Measurements from ENCODE around the gene SERTAD4. TPM values are rescaled to one million over a fixed set of nuclear protein-coding genes. Genes with fewer than 3 reads are reported as not detected.

Gene SERTAD4
- total and polyA plus RNA-seq, 2 experiments from 2014 or later, result 1.3 to 1.6 TPM

GRCh38 chr1:210234329-210234757 is 1.7 kb downstream of the SERTAD4 start (continued):
- TF ChIP-seq POLR2AphosphoS5 (IDR thresholded peaks at IDR 0.05; ENCODE audit: low read depth) (no peak), NANOG (IDR thresholded peaks at IDR 0.05; ENCODE audit: borderline replicate concordance) (no peak), STAT1 (IDR thresholded peaks at IDR 0.05; ENCODE audit: unreplicated experiment) (no peak), EZH2phosphoT487 (IDR thresholded peaks at IDR 0.05; ENCODE audit: unreplicated experiment) (no peak), CREB1 (CRISPR knock-in tag; IDR thresholded peaks at IDR 0.05; ENCODE audit: low read depth) (no peak), EZH2 (IDR thresholded peaks at IDR 0.05; ENCODE audit: low read depth, unreplicated experiment) (no peak), JUNB (IDR thresholded peaks at IDR 0.05; ENCODE audit: unreplicated experiment) (no peak), ZNF331 (CRISPR knock-in tag; IDR thresholded peaks at IDR 0.05; ENCODE audit: low read depth) (no peak), ETS1 (IDR thresholded peaks at IDR 0.05) (no peak)
- TF ChIP-seq, protein P1, sequence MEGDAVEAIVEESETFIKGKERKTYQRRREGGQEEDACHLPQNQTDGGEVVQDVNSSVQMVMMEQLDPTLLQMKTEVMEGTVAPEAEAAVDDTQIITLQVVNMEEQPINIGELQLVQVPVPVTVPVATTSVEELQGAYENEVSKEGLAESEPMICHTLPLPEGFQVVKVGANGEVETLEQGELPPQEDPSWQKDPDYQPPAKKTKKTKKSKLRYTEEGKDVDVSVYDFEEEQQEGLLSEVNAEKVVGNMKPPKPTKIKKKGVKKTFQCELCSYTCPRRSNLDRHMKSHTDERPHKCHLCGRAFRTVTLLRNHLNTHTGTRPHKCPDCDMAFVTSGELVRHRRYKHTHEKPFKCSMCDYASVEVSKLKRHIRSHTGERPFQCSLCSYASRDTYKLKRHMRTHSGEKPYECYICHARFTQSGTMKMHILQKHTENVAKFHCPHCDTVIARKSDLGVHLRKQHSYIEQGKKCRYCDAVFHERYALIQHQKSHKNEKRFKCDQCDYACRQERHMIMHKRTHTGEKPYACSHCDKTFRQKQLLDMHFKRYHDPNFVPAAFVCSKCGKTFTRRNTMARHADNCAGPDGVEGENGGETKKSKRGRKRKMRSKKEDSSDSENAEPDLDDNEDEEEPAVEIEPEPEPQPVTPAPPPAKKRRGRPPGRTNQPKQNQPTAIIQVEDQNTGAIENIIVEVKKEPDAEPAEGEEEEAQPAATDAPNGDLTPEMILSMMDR (conservative IDR thresholded peaks at IDR 0.05; ENCODE audit: low read depth in 2 of 2), result no peak

- H3K4me3 Mint-ChIP-seq, result peak overlapping the region; percentile 38; the same call in 1 of the 3 replicates
- no peak overlapping the region for H3K27ac ChIP-seq (ENCODE audit: low read depth)
- H3K36me3 ChIP-seq (ENCODE audit: insufficient read depth), result no peaks in the 10 kb centered on the region
- H3K9me3 Mint-ChIP-seq, result no peaks in the 10 kb centered on the region
- peak overlapping the region; percentile 91; the same call in 1 of the 2 replicates for H3K4me2 ChIP-seq
- DNase-seq (ENCODE audit: low spot score), result no peak
- no peaks in the 10 kb centered on the region for H3K79me2 ChIP-seq (replicated peaks; ENCODE audit: insufficient read depth)
- peaks cover 50% of the 10 kb centered on the region for H3K4me1 ChIP-seq (ENCODE audit: insufficient read depth)
- no peak overlapping the region for H3K4me3 ChIP-seq
- H3K9me2 ChIP-seq (ENCODE audit: insufficient read depth), result no peaks in the 10 kb centered on the region
- no peak for ATAC-seq
- peaks cover 31% of the 10 kb centered on the region for H3K4me1 Mint-ChIP-seq
- no peaks in the 10 kb centered on the region for H4K20me1 ChIP-seq (replicated peaks; ENCODE audit: insufficient read depth)
- no peak overlapping the region for H2AFZ ChIP-seq
- H3K27ac Mint-ChIP-seq, result no peak overlapping the region
- peaks cover 33% of the 10 kb centered on the region for H3K27me3 Mint-ChIP-seq (ENCODE audit: insufficient read depth, low read depth, poor library complexity)
- H3K36me3 Mint-ChIP-seq (ENCODE audit: low read depth), result no peaks in the 10 kb centered on the region; the same call in 2 of the 3 replicates
- peaks cover 5% of the 10 kb centered on the region; the same call in 1 of the 2 replicates for H3F3A ChIP-seq (replicated peaks; ENCODE audit: low read depth)
- H3K27me3 ChIP-seq (ENCODE audit: insufficient read depth), result peaks cover 68% of the 10 kb centered on the region
- TF ChIP-seq JUNB (IDR thresholded peaks at IDR 0.05; ENCODE audit: unreplicated experiment) (no peak), EZH2 (IDR thresholded peaks at IDR 0.05; ENCODE audit: low read depth, unreplicated experiment) (no peak), CREB1 (CRISPR knock-in tag; IDR thresholded peaks at IDR 0.05; ENCODE audit: low read depth) (no peak), POLR2AphosphoS5 (IDR thresholded peaks at IDR 0.05; ENCODE audit: low read depth) (no peak), ZNF114 (CRISPR knock-in tag; IDR thresholded peaks at IDR 0.05) (no peak)
- TF ChIP-seq, protein P2, sequence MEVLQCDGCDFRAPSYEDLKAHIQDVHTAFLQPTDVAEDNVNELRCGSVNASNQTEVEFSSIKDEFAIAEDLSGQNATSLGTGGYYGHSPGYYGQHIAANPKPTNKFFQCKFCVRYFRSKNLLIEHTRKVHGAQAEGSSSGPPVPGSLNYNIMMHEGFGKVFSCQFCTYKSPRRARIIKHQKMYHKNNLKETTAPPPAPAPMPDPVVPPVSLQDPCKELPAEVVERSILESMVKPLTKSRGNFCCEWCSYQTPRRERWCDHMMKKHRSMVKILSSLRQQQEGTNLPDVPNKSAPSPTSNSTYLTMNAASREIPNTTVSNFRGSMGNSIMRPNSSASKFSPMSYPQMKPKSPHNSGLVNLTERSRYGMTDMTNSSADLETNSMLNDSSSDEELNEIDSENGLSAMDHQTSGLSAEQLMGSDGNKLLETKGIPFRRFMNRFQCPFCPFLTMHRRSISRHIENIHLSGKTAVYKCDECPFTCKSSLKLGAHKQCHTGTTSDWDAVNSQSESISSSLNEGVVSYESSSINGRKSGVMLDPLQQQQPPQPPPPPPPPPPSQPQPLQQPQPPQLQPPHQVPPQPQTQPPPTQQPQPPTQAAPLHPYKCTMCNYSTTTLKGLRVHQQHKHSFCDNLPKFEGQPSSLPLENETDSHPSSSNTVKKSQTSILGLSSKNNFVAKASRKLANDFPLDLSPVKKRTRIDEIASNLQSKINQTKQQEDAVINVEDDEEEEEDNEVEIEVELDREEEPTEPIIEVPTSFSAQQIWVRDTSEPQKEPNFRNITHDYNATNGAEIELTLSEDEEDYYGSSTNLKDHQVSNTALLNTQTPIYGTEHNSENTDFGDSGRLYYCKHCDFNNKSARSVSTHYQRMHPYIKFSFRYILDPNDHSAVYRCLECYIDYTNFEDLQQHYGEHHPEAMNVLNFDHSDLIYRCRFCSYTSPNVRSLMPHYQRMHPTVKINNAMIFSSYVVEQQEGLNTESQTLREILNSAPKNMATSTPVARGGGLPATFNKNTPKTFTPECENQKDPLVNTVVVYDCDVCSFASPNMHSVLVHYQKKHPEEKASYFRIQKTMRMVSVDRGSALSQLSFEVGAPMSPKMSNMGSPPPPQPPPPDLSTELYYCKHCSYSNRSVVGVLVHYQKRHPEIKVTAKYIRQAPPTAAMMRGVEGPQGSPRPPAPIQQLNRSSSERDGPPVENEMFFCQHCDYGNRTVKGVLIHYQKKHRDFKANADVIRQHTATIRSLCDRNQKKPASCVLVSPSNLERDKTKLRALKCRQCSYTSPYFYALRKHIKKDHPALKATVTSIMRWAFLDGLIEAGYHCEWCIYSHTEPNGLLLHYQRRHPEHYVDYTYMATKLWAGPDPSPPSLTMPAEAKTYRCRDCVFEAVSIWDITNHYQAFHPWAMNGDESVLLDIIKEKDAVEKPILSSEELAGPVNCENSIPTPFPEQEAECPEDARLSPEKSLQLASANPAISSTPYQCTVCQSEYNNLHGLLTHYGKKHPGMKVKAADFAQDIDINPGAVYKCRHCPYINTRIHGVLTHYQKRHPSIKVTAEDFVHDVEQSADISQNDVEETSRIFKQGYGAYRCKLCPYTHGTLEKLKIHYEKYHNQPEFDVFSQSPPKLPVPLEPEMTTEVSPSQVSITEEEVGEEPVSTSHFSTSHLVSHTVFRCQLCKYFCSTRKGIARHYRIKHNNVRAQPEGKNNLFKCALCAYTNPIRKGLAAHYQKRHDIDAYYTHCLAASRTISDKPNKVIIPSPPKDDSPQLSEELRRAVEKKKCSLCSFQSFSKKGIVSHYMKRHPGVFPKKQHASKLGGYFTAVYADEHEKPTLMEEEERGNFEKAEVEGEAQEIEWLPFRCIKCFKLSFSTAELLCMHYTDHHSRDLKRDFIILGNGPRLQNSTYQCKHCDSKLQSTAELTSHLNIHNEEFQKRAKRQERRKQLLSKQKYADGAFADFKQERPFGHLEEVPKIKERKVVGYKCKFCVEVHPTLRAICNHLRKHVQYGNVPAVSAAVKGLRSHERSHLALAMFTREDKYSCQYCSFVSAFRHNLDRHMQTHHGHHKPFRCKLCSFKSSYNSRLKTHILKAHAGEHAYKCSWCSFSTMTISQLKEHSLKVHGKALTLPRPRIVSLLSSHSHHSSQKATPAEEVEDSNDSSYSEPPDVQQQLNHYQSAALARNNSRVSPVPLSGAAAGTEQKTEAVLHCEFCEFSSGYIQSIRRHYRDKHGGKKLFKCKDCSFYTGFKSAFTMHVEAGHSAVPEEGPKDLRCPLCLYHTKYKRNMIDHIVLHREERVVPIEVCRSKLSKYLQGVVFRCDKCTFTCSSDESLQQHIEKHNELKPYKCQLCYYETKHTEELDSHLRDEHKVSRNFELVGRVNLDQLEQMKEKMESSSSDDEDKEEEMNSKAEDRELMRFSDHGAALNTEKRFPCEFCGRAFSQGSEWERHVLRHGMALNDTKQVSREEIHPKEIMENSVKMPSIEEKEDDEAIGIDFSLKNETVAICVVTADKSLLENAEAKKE (CRISPR knock-in tag; IDR thresholded peaks at IDR 0.05), result no peak
Measured at GRCh38 chr1:210235363-210236053, 2.9 kb downstream of the SERTAD4 start.
